B cell (primary cell): ENCODE results near the gene COMMD7.

ENCODE experiments used
- CTCF ChIP-seq: fragments of 200-600 bp; IDR thresholded peaks from one replicate; pipeline ENCODE4 v1.8.0; 2022; ENCODE audit warnings: antibody characterized with exemption, mild to moderate bottlenecking
- EZH2 ChIP-seq: IDR thresholded peaks from 2 replicates; pipeline ENCODE4 v1.6.1; 2012; ENCODE audit warnings: borderline replicate concordance, low read depth, mild to moderate bottlenecking, moderate library complexity, low read length; ENCODE audit not compliant: insufficient read depth, poor library complexity, severe bottlenecking

GRCh38 chr20:32767418-32768198 is 24.3 kb upstream of the COMMD7 start:
- no peak for TF ChIP-seq CTCF
- no peak for TF ChIP-seq EZH2
